ENCODE results near the gene PCNA. TPM values are rescaled to one million over a fixed set of nuclear protein-coding genes. Genes with fewer than 3 reads are reported as not detected.

Gene PCNA
- total RNA-seq, 2 experiments from 2014 or later, result 600 to 627 TPM

DNA sequence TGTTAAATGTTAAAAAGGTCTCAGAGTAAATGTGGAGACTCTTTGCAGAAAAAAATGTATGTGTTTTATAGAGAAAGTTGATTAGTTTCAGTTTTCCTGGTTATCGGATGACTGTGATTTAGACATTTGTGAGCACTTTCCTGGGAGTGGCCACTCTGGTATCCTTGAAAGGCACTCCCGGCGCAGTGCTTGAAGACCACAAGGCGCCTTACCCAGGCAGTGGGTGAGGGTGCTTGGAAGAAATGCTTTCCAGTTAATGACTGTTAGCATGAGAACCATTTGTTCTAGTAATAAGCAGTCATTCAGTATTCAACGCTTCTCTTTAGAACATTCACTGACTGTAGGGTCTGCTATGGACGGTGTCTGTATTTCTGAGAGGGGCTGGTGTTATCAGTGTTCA lies 14.2 kb upstream of the PCNA start:
- no peak for ATAC-seq

GRCh38 chr20:5131502-5131901 lies 11.7 kb upstream of the PCNA start:
- H3K4me1 Mint-ChIP-seq (ENCODE audit: low read depth), result peaks cover 33% of the 10 kb centered on the region
- no peaks in the 10 kb centered on the region for H3K9me3 Mint-ChIP-seq
- intact Hi-C loops (cut with micrococcal nuclease), result no loop called here
- no peak for TF ChIP-seq CTCF (IDR thresholded peaks at IDR 0.05)
- POLR2A ChIA-PET, result no interaction called here
- peak overlapping the region; percentile 65 for H3K27ac Mint-ChIP-seq
- CTCF ChIA-PET, result interaction anchor here (1.0 to 4.7 kb wide), 8 partner anchors 10 to 92 kb away, joined by 3 to 44 read pairs (median 4); no protein-coding TSS in a partner anchor
- H3K4me3 Mint-ChIP-seq, result no peak overlapping the region
- peaks cover 12% of the 10 kb centered on the region for H3K36me3 Mint-ChIP-seq (ENCODE audit: low read depth)
- DNase-seq, result no peak
- H3K27me3 Mint-ChIP-seq, result no peaks in the 10 kb centered on the region
- ATAC-seq, result no peak

More for the DNA sequence above, 14.2 kb upstream of the PCNA start:
- POLR2A ChIA-PET, result interaction anchor here (1.5 kb wide), 1 partner anchor 13 kb away, joined by 3 read pairs; no protein-coding TSS in a partner anchor
- Mint-ChIP-seq H3K4me3 (no peak overlapping the region), H3K27ac (no peak overlapping the region), H3K4me1 (ENCODE audit: low read depth) (peaks cover 26% of the 10 kb centered on the region), H3K27me3 (no peaks in the 10 kb centered on the region), H3K9me3 (no peaks in the 10 kb centered on the region), H3K36me3 (ENCODE audit: low read depth) (peaks cover under 1% of the 10 kb centered on the region)
- no peak for TF ChIP-seq CTCF (IDR thresholded peaks at IDR 0.05)
- intact Hi-C loops (cut with micrococcal nuclease), result no loop called here
- no peak for DNase-seq
- CTCF ChIA-PET, result interaction anchor here (1.9 kb wide), 1 partner anchor 58 kb away, joined by 5 read pairs; no protein-coding TSS in a partner anchor

- no peak for DNase-seq
- ChIA-PET CTCF (interaction anchor here (0.9 to 4.7 kb wide), 6 partner anchors 9 to 94 kb away, joined by 3 to 44 read pairs (median 5); partner anchors contain the start of gene PCNA), POLR2A (interaction anchor here (1.0 kb wide), 1 partner anchor 25 kb away, joined by 3 read pairs; no protein-coding TSS in a partner anchor)
- H3K27ac Mint-ChIP-seq, result peak overlapping the region; percentile 94
- no peaks in the 10 kb centered on the region for H3K27me3 Mint-ChIP-seq
- no peaks in the 10 kb centered on the region for H3K9me3 Mint-ChIP-seq
- no peak for ATAC-seq
- peaks cover 34% of the 10 kb centered on the region for H3K4me1 Mint-ChIP-seq (ENCODE audit: low read depth)
- H3K36me3 Mint-ChIP-seq (ENCODE audit: low read depth), result peaks cover 12% of the 10 kb centered on the region
- peak overlapping the region; percentile 88 for H3K4me3 Mint-ChIP-seq
- TF ChIP-seq CTCF (IDR thresholded peaks at IDR 0.05), result no peak
- intact Hi-C loops (cut with micrococcal nuclease), result no loop called here
Measured at GRCh38 chr20:5128886-5129285, 9.1 kb upstream of the PCNA start.

GRCh38 chr20:5127859-5128424 lies 8.2 kb upstream of the PCNA start:
- no peak for TF ChIP-seq CTCF (IDR thresholded peaks at IDR 0.05)
- no peaks in the 10 kb centered on the region for H3K9me3 Mint-ChIP-seq

More at GRCh38 chr20:5127859-5128424, 8.2 kb upstream of the PCNA start:
- DNase-seq, result peak; percentile 16
- no peak for ATAC-seq
- POLR2A ChIA-PET, result interaction anchor here (1.1 to 1.9 kb wide), 5 partner anchors 7 to 64 kb away, joined by 3 to 17 read pairs (median 5); no protein-coding TSS in a partner anchor
- intact Hi-C loops (cut with micrococcal nuclease), result loop anchor here (2.0 kb wide), 1 partner anchor 65 kb away; no protein-coding TSS in a partner anchor
- Mint-ChIP-seq H3K4me3 (peak overlapping the region; percentile 88), H3K4me1 (ENCODE audit: low read depth) (peaks cover 34% of the 10 kb centered on the region), H3K36me3 (ENCODE audit: low read depth) (peaks cover 12% of the 10 kb centered on the region), H3K27me3 (no peaks in the 10 kb centered on the region), H3K27ac (peak overlapping the region; percentile 94)
- CTCF ChIA-PET, result interaction anchor here (1.3 to 4.7 kb wide), 11 partner anchors 10 to 95 kb away, joined by 3 to 84 read pairs (median 9); no protein-coding TSS in a partner anchor

All from activated CD8-positive, alpha-beta T cell treated with anti-CD3 and anti-CD28 coated beads for 36 hours (primary cell).